Suprapubic skin (tissue), 4 donors: Measurements from ENCODE around the gene L3MBTL1. TPM values are rescaled to one million over a fixed set of nuclear protein-coding genes. Genes with fewer than 3 reads are reported as not detected.

ENCODE experiments used
- DNase-seq, 2 donors: peaks; one replicate each; pipeline ENCODE4 v3.0.0-alpha.2; 2019; ENCODE audit warnings: low spot score in 2 of 2
- H3K27ac ChIP-seq: fragments of 200-600 bp; sonication (generic); one replicate; pipeline ENCODE4 v1.5.1; 2019
- H3K27me3 ChIP-seq: fragments of 200-600 bp; sonication (generic); one replicate; pipeline ENCODE4 v1.5.1; 2019
- H3K36me3 ChIP-seq: fragments of 200-600 bp; sonication (generic); one replicate; pipeline ENCODE4 v1.5.1; 2019
- H3K4me1 ChIP-seq: fragments of 200-600 bp; sonication (generic); one replicate; pipeline ENCODE4 v1.5.1; 2019
- H3K4me3 ChIP-seq: fragments of 200-600 bp; sonication (generic); one replicate; pipeline ENCODE4 v1.5.1; 2019; ENCODE audit warnings: mild to moderate bottlenecking
- H3K9me3 ChIP-seq: fragments of 200-600 bp; sonication (generic); one replicate; pipeline ENCODE4 v1.5.1; 2019
- EP300 ChIP-seq: sonication (generic); formaldehyde crosslinking; IDR thresholded peaks from one replicate; pipeline ENCODE4 v1.6.1; 2017; ENCODE audit warnings: antibody characterized with exemption
- POLR2A ChIP-seq, 2 donors: fragments of 450-650 bp; IDR thresholded peaks; one replicate each; pipeline ENCODE4 v1.6.1; 2017; ENCODE audit warnings: antibody characterized with exemption in 2 of 2, mild to moderate bottlenecking in 2 of 2, moderate library complexity in 2 of 2
- POLR2AphosphoS5 ChIP-seq, 3 donors: sonication (generic); formaldehyde crosslinking; IDR thresholded peaks; one replicate each; pipeline ENCODE4 v1.6.1; 2017; ENCODE audit warnings: antibody characterized with exemption in 3 of 3
- WGBS: methylation state at CpG from one replicate; pipeline ENCODE4 v1.1.5; 2018; 5-methylcytosine and 5-hydroxymethylcytosine counted together
- total RNA-seq, 4 donors: library from RNA; depleted of rRNA; stranded (reverse); fragments of >200 nt; gene quantifications; one replicate each; pipeline ENCODE4 v1.1.0, GENCODE V29; 2016
- TF ChIP-seq, protein P1 (sequence below), 2 donors: fragments of 200-600 bp in 1 of 2; fragments of 450-650 bp in 1 of 2; sonication (generic) in 1 of 2; IDR thresholded peaks; one replicate each; pipeline ENCODE4 v1.5.1; 2016 to 2019; ENCODE audit warnings: antibody characterized with exemption in 2 of 2, mild to moderate bottlenecking in 1 of 2, moderate library complexity in 1 of 2

Gene L3MBTL1
- total RNA-seq, 4 donors from 2014 or later, result 8.9 to 39.7 (median 14.6) TPM

DNA sequence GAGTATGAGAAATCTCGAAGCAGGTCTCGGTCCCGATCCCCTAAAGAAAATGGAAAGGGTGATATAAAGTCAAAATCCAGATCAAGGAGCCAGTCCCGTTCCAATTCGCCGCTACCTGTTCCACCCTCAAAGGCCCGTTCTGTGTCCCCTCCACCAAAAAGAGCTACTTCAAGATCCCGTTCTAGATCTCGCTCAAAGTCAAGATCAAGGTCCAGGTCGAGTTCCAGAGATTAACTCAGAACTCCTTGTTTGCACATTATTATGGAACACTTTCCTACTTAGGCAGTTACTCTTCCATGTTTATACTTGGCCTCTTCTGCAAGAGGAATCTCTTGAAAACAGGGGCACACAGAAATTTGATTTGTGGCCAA is 46.7 kb upstream of the L3MBTL1 start:
- Histone ChIP-seq H3K9me3 (no peaks in the 10 kb centered on the region), H3K4me3 (no peak overlapping the region), H3K36me3 (peaks cover 59% of the 10 kb centered on the region), H3K27me3 (no peaks in the 10 kb centered on the region), H3K27ac (no peak overlapping the region), H3K4me1 (peaks cover 40% of the 10 kb centered on the region)
- DNase-seq, result no peak
- TF ChIP-seq POLR2A (IDR thresholded peaks at IDR 0.05), result no peak
- no peak for TF ChIP-seq EP300
- no peak for TF ChIP-seq POLR2AphosphoS5 (IDR thresholded peaks at IDR 0.05)
- TF ChIP-seq, protein P1, sequence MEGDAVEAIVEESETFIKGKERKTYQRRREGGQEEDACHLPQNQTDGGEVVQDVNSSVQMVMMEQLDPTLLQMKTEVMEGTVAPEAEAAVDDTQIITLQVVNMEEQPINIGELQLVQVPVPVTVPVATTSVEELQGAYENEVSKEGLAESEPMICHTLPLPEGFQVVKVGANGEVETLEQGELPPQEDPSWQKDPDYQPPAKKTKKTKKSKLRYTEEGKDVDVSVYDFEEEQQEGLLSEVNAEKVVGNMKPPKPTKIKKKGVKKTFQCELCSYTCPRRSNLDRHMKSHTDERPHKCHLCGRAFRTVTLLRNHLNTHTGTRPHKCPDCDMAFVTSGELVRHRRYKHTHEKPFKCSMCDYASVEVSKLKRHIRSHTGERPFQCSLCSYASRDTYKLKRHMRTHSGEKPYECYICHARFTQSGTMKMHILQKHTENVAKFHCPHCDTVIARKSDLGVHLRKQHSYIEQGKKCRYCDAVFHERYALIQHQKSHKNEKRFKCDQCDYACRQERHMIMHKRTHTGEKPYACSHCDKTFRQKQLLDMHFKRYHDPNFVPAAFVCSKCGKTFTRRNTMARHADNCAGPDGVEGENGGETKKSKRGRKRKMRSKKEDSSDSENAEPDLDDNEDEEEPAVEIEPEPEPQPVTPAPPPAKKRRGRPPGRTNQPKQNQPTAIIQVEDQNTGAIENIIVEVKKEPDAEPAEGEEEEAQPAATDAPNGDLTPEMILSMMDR (IDR thresholded peaks at IDR 0.05), result no peak
- WGBS, result 91% methylated on average over 10 of the region's 10 CpGs

DNA sequence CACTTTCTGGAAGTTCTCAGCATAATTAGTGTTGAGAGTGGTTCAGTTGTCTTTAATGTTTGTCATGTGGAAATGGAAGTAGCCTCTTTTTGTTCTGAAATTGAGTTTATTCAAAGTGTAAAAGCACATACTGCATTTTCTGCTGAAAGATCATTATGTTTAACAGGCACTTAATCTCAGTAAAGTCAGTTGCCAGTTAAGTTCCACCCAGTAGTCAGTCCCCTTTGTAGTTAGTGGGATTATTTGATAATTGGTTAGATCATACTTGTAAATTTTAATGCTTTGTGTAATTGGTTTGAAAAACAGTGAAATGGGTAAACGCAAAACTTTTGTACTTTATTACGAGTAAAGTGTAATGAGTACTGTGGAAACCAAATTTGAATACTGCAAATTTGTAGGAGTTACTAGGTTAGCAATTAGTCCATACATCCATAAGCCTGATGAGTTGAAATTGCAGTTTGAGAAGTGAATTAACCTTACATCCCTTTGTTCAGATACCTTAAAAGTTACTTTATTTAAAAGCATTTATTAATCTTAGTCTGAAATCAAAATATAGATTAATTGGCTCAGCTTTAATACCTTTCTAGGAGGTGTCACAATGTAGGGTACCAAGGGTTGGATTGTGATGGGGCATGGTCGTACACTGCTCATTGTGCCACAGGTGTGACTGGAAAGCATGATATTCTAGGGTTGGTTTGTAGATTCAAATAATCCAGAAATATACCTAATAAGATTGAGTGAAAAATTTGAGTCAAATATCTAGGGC is 45.4 kb upstream of the L3MBTL1 start:
- Histone ChIP-seq H3K4me3 (no peak overlapping the region), H3K4me1 (peaks cover 34% of the 10 kb centered on the region), H3K36me3 (peaks cover 70% of the 10 kb centered on the region), H3K27me3 (no peaks in the 10 kb centered on the region), H3K9me3 (no peaks in the 10 kb centered on the region), H3K27ac (no peak overlapping the region)
- TF ChIP-seq, protein P1 (IDR thresholded peaks at IDR 0.05), result no peak
- TF ChIP-seq EP300 (no peak), POLR2AphosphoS5 (IDR thresholded peaks at IDR 0.05) (no peak), POLR2A (IDR thresholded peaks at IDR 0.05) (no peak)
- DNase-seq, result no peak
- WGBS, result 83% methylated on average over 3 of the region's 3 CpGs

DNA sequence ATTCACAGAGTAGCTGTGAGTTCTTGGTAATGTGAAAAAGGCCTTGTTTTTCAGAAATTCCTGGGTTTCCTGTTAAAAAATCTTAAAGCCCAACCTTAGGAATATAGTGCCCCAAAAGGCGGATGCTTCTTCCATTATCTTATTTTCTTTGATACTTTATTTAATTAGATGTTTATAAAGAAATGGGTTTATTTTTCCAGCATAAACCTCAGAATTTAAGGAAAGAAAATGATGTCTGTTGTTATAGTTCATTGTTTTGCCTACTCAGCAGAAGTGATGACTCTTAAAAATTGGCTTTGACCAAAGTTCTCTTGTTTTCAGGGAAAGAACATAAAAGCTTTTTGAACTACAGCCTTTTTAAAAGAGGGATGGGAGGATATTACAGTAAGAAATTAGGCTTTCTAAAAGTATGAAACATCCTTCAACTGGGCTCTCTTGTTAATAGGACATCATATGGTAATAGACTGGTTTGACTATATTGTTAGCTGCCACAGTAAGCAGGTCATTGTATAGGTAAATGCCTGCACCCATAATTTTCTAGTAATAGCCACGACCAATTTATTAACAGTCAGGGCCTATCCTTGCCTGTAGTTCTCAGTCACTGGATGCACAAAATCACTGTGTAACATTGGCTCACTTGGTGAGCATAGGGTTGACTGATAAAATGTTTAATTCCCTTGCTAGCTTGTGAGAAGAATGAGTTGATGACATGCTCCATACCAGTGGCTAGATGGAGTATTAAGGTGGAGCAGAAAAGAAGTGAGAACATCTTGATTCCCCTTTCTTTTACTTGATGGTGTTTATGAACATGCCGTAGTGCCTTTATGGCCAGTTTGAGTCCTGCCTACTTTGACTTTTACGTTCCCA is 44.6 kb upstream of the L3MBTL1 start:
- no peaks in the 10 kb centered on the region for H3K9me3 ChIP-seq
- DNase-seq, result no peak
- TF ChIP-seq EP300, result no peak
- TF ChIP-seq POLR2AphosphoS5 (IDR thresholded peaks at IDR 0.05), result no peak
- TF ChIP-seq POLR2A (IDR thresholded peaks at IDR 0.05), result no peak
- TF ChIP-seq, protein P1 (IDR thresholded peaks at IDR 0.05), result no peak
- no peak overlapping the region for H3K4me3 ChIP-seq
- WGBS, result 87% methylated on average over 4 of the region's 4 CpGs
- peaks cover 34% of the 10 kb centered on the region for H3K4me1 ChIP-seq
- no peaks in the 10 kb centered on the region for H3K27me3 ChIP-seq
- peaks cover 72% of the 10 kb centered on the region for H3K36me3 ChIP-seq
- H3K27ac ChIP-seq, result no peak overlapping the region

DNA sequence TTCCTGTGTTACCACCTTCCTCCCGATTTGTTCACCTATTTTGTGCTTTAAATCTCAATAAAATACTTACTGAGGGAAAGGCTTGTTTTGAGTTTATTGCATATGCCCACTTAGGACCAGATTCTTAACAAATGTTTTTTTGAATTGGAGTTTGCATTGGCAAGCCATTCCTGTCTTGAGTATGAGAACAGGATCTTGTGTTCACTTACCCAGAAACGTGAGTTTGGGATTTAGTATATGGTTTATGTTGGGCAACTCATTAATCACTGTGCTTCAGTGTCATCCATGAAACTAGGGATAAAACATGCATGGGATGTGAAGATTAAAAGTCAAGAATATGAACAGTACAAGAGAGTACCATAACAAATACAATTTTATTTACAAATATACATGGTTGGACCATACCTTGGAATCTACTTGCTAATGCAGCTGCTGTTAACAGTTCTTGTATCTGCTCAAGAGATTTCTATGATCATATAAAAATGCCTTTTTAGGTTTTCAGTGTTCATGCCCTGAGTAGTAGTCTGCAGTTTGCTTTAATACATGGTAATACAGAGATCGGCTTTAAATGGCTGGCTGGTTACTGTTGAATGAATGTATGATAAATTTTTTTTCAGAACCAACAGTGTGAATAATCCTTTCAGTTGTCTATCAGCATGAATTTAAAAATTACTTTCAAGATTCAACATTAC is 43.8 kb upstream of the L3MBTL1 start:
- peaks cover 79% of the 10 kb centered on the region for H3K36me3 ChIP-seq
- H3K9me3 ChIP-seq, result no peaks in the 10 kb centered on the region
- DNase-seq, result no peak
- H3K27ac ChIP-seq, result no peak overlapping the region
- H3K4me1 ChIP-seq, result peaks cover 31% of the 10 kb centered on the region
- WGBS, result 65% methylated on average over 3 of the region's 3 CpGs
- no peak for TF ChIP-seq POLR2A (IDR thresholded peaks at IDR 0.05)
- TF ChIP-seq POLR2AphosphoS5 (IDR thresholded peaks at IDR 0.05), result no peak
- TF ChIP-seq, protein P1 (IDR thresholded peaks at IDR 0.05), result no peak
- no peak for TF ChIP-seq EP300
- no peaks in the 10 kb centered on the region for H3K27me3 ChIP-seq
- H3K4me3 ChIP-seq, result no peak overlapping the region
